Neutrophil (primary cell): ENCODE results near the gene RIC8A.

ENCODE experiments used
- H3K27ac ChIP-seq: fragments of 200-600 bp; sonication (generic); 2 replicates; pipeline ENCODE4 v1.5.1; 2016; ENCODE audit warnings: mild to moderate bottlenecking, moderate library complexity
- H3K27me3 ChIP-seq: fragments of 200-600 bp; sonication (generic); 2 replicates; pipeline ENCODE4 v1.6.0; 2016; ENCODE audit warnings: mild to moderate bottlenecking
- H3K36me3 ChIP-seq: fragments of 200-600 bp; sonication (generic); 2 replicates; pipeline ENCODE4 v1.5.1; 2017
- H3K4me1 ChIP-seq, 2 experiments: fragments of 200-600 bp in 1 of 2; sonication (generic) in 1 of 2; 1 replicate in 1 of 2; 2 replicates in 1 of 2; pipeline versions ENCODE4 v1.5.1 to v1.6.1; 2013 to 2016; ENCODE audit warnings: low read depth in 1 of 2, low read length in 1 of 2, mild to moderate bottlenecking in 1 of 2, moderate library complexity in 1 of 2; ENCODE audit not compliant: control insufficient read depth in 1 of 2, insufficient read depth in 1 of 2
- H3K4me3 ChIP-seq, 2 experiments: fragments of 200-600 bp in 1 of 2; sonication (generic) in 1 of 2; 1 replicate in 1 of 2; 2 replicates in 1 of 2; pipeline ENCODE4 v1.5.1; 2013 to 2016; ENCODE audit warnings: low read depth in 1 of 2, low read length in 1 of 2, mild to moderate bottlenecking in 1 of 2, moderate library complexity in 1 of 2
- H3K9me3 ChIP-seq: fragments of 200-600 bp; sonication (generic); 2 replicates; pipeline ENCODE4 v1.5.1; 2016
- TF ChIP-seq, protein P1 (sequence below): fragments of 200-600 bp; sonication (generic); IDR thresholded peaks from 2 replicates; pipeline ENCODE4 v1.5.1; 2016; ENCODE audit warnings: antibody characterized with exemption

RIC8A gene

DNA sequence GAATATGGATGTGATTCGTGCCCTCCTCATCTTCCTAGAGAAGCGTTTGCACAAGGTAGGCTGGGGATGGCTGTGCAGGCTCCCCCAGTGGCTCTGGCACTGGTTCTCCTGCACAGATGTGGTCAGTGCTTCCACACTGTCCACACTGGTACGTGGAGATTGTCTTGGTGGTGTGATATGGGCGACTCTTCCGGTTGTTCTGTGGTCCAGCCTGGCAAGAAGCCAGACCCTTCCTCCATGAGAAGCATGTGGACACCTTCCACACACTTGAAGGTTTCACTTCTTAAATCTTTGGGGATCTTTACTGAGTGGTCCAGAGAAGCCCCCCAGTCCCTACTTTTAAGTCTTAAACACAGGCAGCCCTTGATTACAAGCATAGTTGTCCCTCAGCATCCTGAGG is 3.8 kb downstream of the RIC8A start:
- TF ChIP-seq, protein P1, sequence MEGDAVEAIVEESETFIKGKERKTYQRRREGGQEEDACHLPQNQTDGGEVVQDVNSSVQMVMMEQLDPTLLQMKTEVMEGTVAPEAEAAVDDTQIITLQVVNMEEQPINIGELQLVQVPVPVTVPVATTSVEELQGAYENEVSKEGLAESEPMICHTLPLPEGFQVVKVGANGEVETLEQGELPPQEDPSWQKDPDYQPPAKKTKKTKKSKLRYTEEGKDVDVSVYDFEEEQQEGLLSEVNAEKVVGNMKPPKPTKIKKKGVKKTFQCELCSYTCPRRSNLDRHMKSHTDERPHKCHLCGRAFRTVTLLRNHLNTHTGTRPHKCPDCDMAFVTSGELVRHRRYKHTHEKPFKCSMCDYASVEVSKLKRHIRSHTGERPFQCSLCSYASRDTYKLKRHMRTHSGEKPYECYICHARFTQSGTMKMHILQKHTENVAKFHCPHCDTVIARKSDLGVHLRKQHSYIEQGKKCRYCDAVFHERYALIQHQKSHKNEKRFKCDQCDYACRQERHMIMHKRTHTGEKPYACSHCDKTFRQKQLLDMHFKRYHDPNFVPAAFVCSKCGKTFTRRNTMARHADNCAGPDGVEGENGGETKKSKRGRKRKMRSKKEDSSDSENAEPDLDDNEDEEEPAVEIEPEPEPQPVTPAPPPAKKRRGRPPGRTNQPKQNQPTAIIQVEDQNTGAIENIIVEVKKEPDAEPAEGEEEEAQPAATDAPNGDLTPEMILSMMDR, result no peak
- Histone ChIP-seq H3K27ac (no peak overlapping the region), H3K4me3 (no peak overlapping the region), H3K9me3 (no peaks in the 10 kb centered on the region), H3K27me3 (no peaks in the 10 kb centered on the region), H3K4me1 (peaks cover 23 to 29% of the 10 kb centered on the region in 2 experiments), H3K36me3 (peaks cover 71% of the 10 kb centered on the region)

DNA sequence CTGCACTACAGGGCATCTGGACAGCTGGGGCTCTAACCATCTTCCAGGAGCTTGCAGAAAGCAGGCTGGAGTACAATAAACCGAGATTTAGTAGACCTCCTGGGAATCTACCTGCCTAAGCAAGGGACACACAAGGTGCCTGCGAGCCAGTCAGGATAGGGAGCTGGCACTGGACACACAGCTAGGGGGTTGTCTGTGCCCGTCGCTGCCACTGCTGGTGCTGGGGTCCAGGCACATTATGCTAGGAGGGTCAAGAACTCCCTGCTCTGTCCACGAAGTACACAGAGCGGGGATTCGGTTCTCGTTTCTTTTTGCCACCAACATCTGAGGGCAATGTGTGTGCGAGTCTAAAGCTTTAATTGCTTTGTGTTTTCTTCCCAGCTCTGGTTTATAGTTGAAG is 4.2 kb downstream of the RIC8A start:
- no peak overlapping the region for H3K4me3 ChIP-seq
- TF ChIP-seq, protein P1, result no peak
- peaks cover 76% of the 10 kb centered on the region for H3K36me3 ChIP-seq
- H3K27ac ChIP-seq, result no peak overlapping the region
- no peaks in the 10 kb centered on the region for H3K27me3 ChIP-seq
- H3K4me1 ChIP-seq, result peaks cover 19 to 25% of the 10 kb centered on the region in 2 experiments
- no peaks in the 10 kb centered on the region for H3K9me3 ChIP-seq

DNA sequence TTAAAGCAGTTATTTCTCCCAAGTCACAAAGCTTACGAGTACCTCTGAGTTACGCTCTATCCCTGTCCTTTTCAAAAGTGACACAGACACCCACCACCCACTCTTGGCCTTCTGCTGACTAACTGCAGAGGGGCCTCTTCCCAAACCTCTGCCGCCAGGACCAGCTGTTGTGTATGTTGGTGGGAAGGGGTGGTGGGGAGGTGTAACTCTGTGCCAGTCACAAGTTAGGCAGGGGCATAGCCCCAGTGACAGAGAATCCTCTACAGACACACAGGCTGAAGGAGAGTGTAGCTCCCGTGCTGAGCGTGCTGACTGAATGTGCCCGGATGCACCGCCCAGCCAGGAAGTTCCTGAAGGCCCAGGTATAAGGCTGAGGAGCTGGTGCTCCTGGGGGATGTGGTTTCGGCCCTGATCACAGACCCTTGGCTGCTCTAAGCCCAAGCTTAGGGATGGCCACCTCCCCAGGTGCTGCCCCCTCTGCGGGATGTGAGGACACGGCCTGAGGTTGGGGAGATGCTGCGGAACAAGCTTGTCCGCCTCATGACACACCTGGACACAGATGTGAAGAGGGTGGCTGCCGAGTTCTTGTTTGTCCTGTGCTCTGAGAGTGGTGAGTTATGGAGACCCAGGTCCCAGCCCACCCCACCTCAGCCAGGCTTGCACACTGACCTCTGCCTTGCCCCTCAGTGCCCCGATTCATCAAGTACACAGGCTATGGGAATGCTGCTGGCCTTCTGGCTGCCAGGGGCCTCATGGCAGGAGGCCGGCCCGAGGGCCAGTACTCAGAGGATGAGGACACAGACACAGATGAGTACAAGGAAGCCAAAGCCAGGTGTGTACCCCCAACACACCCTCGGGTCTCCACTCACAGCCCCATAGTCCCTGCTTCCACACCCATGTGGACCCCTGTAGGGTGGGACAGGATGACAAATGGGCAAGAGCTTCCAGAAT is 4.9 kb downstream of the RIC8A start:
- Histone ChIP-seq H3K36me3 (peaks cover 77% of the 10 kb centered on the region), H3K27ac (no peak overlapping the region), H3K4me3 (no peak overlapping the region), H3K9me3 (no peaks in the 10 kb centered on the region), H3K4me1 (peaks cover 17 to 23% of the 10 kb centered on the region in 2 experiments), H3K27me3 (no peaks in the 10 kb centered on the region)
- TF ChIP-seq, protein P1, result no peak

DNA sequence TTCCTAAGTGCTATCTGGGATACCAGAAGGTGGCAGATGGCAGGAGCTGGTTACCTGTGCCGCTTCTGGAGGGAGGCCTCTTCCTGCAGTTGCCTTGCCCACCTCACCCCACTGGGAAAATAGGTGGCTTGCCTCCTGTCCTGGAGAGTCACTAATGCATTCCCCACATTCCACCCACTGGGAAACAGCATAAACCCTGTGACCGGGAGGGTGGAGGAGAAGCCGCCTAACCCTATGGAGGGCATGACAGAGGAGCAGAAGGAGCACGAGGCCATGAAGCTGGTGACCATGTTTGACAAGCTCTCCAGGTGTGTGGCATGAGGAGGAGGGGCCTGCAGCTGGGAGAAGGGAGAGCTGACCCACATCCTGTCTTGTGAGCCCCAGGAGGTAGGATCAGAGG is 5.6 kb downstream of the RIC8A start:
- H3K9me3 ChIP-seq, result no peaks in the 10 kb centered on the region
- H3K36me3 ChIP-seq, result peaks cover 77% of the 10 kb centered on the region
- TF ChIP-seq, protein P1, result no peak
- H3K4me3 ChIP-seq, result no peak overlapping the region
- no peaks in the 10 kb centered on the region for H3K27me3 ChIP-seq
- H3K27ac ChIP-seq, result no peak overlapping the region
- peaks cover 17% of the 10 kb centered on the region in 2 experiments for H3K4me1 ChIP-seq

DNA sequence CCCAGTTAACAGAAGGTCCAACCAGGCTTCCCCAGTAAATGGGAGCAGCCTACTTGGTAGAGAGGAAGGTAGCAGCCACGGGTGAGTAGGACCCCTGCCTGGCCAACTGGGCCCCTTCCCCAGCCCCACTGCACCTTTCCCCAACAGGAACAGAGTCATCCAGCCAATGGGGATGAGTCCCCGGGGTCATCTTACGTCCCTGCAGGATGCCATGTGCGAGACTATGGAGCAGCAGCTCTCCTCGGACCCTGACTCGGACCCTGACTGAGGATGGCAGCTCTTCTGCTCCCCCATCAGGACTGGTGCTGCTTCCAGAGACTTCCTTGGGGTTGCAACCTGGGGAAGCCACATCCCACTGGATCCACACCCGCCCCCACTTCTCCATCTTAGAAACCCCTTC is 6.6 kb downstream of the RIC8A start:
- no peak overlapping the region for H3K4me3 ChIP-seq
- TF ChIP-seq, protein P1, result no peak
- no peak overlapping the region for H3K27ac ChIP-seq
- H3K27me3 ChIP-seq, result no peaks in the 10 kb centered on the region
- no peaks in the 10 kb centered on the region for H3K9me3 ChIP-seq
- peaks cover 12 to 14% of the 10 kb centered on the region in 2 experiments for H3K4me1 ChIP-seq
- peaks cover 80% of the 10 kb centered on the region for H3K36me3 ChIP-seq
